ENCODE results near the gene PRDM5.

PRDM5 gene

DNA sequence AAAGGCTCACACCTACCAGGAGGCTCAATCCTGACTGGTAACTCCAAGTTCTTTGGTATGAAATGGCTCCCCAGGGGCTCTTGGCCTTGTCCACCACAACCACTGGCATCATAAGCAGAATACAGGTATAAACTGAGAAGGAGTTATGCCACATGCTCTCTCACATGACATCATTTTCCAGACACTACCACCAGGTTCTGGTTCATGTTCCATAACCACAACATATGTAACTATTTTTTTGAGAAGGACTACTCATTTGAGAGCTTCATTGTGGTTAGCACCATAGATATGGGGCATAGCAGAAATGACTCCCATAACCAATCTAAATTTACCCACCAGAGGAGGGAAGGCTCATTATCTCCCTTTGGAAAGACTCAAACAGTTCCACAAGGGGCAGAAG is 19.6 kb downstream of the PRDM5 start:
- DNase-seq: no peak

DNA sequence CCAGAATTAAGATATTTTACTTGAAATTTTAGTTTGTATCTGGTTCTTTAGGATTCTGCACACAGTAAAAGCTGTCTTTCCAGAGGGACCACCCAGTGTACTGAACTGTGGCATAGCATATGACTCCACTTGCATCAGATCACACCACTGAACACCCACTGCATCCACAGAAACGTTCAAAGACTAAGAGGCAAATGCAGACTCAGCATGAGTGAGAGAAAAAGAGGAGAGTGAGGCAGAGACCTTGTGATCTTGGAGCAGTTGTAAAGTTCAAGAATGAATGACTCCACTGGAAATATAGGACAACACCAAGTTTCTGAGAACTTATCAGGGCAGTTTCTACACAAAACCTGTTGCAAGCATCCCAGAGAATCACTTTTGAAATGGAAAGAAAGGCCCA is 20.8 kb downstream of the PRDM5 start:
- no peak for DNase-seq

DNA sequence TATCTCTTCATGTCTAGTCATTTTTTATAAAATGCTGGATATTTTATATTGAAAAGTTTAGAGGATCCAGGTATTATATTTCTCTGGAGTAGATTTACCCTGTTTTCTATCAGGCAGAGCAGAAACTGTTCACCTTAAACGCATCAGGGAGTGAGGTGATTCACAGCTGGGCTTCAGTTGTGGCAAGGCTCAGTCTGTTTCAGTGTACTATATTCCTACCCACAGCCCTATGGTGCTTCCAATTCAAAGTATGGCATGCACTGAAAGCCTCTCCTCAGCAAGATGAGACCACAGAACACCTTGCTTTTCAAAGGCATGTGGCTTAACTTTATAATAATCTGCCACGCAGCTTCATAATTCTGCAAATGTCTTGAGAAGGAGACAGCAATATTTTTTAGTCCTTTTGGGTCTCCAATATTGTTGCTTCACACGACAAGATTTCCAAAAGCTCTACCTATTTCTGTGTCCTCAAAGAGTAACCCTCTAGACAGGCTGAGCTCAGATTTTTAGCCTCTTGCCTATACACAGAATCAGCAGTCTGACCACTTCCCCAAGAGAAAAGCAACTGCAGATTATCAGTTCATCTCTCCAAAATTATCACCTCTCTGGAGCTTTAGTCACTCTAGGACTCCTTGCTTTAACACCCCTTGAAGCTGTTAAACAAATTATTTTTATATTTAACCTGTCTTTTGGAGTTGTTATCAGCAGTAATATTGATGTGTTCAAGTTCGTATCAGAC is 24.4 kb downstream of the PRDM5 start:
- no peak for DNase-seq

DNA sequence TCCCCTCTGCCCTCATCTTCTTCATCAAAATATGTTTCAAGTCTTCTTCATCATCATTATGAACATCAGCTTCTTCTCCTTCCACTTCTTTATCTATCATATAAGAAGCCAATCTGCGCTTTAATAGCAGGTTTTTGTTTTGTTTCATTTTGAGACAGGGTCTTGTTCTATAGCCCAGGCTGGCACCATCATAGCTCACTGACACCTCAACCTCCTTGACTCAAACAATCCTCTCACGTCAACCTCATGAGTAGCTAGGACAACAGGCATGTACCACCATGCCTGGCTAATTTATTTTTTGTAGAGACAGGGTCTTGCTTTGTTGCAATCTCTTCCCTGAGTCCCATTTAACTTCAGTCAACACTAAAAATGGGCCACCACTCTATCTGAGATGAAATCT is 27.0 kb downstream of the PRDM5 start:
- DNase-seq: no peak

DNA sequence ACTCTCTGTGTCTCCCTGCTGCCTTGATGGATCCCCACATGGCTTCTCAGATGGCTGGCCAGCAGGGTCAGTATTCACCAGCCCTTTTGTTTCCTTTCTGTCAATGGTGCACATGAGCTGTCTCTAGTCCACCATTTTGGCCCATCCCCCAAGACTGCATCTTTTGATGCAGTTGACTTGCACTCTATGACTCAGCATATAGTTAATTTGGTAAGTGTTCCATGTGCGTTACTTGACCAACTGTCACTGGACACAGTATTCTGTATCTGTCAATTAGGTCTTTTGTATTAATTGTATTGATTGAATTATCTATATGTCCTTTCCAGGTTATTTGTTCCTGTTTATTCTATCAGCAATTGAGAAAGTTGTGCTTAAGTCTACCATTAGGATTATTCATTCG is 29.2 kb downstream of the PRDM5 start:
- no peak for DNase-seq

DNA sequence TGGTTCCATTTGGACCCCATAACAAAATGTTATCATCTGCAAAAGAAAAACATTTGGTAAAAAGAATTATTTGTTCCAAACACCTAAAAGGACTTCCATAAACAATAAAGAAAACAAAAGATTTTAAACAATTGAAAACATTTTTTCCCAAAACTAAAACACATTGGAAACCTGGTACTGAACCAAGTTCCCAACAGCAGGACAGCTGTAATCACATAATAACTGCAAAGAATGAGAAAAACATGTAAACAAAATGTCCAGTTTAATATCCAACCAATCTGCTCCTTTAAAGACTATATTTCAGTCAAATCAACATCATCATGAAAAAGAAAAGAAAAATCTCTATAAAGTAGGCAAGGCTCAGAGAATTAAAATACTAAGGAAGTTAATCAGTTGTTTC is 36.3 kb downstream of the PRDM5 start:
- DNase-seq: no peak

DNA sequence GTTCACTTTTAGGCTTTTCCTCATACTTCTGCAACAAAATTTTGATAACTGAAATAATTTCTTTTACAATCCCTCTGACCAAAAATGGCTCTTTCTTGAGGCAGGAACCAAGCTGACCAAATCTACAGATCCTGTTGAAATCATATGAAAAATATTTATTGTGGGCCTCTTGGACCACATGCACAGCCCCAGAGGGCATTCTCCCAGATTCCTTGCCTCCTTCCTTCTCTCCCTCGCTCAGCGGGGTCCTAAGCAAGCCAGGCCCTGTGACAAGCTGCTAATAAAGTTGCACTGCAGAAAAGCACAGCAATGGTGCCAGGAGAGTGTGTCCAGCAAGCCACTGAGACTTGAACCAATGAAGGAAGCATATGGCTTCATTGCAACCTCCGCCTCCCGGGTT is 40.7 kb downstream of the PRDM5 start:
- DNase-seq: no peak

DNA sequence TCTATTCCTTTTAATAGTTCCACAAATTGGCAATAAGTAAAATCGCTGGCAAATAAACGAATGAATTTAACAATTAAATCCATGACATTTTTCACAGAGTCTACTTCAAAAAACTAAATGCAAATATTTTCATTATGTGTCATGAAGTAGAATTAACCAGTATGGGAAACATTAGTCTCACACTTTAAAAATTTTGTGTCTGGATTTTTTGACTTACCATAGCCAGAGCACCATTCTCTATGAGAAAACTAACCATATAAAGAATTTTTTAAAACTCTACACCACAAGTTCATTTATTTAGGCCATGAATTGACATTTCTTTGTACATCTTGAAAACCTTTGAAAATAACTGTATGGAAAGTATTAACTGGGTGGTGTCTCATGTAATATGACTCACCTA is 41.2 kb downstream of the PRDM5 start:
- DNase-seq: no peak

DNA sequence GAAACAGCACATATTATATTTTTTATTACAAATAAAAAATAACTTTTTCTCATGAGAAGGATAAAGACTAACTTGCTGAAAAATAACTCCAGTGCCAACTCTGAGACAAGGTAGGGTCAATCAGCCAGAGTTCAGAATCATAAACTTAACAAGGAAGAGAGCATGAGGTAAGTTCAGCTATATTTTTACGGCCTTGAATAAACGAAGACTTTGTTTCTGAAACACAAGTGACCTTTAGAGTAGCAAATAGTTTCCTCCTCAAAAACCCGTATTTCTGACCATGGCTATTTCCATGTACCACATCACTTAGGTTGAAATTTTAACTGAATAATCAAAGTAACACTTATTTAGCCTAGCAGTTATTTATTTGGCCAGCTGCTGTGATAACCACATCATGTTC is 45.5 kb downstream of the PRDM5 start:
- DNase-seq: no peak

DNA sequence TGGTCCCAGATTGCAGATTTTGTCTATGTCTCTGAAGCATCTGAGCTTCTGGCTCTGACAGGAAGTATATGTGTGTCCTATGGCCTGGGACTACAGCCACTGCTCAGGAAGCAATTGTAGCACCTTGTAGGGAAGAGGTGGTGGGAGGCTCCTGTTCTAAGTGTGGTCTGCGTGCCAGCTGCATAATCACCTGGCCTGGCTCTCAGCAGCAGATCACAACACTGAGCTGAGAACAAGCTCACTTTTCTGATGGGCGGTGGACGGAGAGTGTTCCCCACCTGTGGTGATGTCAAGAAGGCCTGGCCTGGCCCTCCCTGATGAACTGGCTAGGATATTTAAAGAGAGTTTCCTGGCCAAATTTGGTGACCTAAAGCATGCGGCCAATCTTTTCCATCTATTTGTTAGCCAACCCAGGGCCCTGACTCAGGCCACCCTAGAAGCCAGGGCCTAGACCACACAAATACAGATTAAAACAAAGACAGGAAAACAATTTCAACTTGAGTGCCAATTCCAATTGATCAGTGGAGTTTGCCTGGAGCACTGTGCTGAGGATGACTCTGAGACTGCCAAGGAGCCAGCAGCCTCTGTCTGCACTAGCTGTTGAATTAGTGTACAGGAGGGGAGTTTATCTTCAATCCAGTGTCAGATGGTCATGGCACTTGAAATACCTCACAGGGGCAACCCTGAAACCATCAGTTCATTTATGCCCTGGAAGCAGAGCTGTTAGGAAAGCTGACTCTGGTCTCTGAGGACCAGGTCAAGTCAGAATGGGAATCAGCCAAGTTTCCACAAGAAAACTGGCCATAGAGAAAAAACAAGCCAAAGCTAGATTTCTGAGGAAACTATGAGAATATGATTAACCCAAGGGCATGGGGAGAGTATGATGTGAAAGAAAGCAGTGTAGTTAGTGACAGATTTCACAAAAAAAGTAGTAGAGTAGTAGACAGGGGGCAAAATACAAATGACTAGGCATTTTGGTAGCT is 47.4 kb downstream of the PRDM5 start:
- no peak for DNase-seq

DNA sequence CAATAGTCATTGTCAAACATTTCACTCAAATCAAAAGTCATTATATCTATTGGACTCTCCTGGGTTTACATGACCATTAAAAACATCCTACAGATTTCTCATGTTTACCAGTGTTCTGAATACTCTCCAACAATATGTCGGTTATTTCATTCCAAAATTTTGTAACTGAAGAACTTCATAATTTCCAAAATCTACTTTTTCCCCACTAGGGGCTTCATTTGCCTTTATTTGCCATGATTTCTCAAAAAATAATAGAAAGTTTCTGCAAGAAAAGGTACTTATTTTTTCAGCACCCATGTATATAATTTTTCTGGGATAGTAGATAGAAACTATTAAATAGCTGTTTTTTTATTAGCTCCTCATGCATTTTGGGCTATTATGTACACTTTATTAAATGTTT is 49.0 kb downstream of the PRDM5 start:
- no peak for DNase-seq

DNA sequence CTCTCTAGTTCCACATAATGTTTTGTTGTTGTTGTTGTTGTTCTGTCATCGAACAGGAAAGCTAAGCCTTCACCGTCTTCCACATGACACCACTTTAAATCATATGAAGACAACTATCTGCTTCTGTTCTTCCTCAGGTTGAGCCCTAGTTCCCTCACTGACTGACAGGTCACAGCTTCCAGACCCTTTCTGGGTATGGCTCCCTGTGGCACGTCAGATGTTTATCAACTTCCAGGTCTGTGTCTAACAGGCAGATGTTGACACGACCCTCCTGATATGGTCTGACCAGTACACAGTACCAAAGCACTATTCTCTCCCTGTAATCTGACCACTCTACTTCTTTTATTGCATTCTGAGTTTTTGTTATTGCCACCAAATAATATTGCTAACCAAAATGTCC is 51.4 kb downstream of the PRDM5 start:
- no peak for DNase-seq

DNA sequence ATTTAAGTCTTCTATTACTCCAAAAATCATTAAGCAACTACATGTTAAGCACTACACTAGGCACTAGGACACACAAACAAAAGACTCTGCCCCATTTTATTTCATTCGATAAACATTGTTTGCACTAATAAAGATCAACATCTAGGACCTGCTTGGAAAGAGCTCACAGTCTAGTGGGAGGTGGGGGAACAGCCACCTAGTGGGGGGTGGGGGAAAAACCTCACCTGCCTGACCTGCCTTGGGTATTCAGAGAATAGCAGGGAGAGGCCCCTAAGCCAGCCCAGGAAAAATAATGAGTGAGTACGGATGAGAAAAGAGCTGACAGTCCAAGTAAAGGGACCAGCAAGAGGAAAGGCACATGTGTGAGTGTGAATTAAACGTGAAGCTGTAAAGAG is 52.2 kb downstream of the PRDM5 start:
- no peak for DNase-seq

DNA sequence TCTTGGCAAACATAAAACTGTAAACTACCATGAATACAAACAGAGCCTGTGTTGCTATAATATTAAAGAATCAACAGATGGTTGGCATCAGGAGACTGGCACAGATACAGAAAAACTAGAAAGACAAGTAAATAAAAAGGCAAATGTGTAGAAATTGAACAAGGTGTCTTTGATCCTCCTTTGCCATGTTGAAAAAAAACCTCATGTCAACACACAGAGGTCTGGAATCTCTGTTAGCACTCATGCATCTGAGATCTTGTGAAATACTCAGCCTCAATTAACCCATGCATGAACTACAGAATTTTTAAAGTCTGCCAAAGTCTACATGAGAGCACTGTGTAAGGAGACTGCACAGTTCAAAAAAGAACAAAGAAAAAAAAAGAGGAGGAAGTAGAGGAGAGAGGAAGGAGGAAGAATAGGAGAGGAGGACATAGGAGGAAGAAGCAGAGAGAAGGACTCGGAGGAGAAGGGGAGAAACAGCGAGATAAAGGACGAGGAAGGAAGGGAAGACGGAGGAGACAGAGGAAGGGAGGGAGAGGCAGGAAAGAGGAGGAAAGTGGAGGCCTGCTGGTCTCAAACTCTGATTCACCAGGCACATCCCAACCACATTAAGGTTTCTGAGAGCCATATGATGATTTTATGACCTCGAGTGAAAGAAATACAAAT is 52.8 kb downstream of the PRDM5 start:
- DNase-seq: no peak

DNA sequence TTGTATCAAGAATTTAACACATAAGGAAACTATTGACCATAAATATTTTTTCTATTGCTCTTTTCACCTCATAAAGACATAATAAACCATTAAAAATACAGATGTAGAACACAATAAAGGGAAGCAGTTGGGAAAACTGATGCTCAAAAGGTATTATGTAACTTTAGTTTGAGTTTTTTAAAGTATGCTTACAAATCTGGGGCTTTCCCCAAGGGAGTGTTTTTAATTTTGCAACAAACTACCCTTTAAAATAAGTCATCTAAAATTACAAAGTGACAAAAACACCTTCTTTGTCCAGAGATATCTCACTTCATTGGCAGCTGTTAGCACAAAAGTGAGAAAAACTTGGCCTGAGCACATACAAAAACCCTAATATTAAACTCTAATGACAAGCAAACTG is 55.0 kb downstream of the PRDM5 start:
- no peak for DNase-seq

DNA sequence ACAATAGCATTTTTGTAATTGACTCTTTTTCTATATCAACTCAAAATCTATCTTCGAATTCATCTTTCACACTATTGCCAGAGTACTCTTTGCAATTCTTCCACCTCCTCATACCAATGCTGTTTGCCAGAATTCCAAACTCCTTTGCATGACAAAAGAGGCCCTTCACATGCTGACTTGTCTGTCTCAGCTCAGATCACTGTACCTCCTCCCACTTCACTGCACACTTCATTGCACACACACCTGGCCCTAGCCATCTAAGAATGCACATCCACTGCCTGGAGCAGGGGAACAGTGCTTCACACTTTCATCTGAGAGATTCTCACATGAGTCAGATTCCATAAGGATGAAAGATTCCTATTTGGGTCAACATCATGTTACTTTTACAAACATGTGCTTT is 56.5 kb downstream of the PRDM5 start:
- DNase-seq: no peak

DNA sequence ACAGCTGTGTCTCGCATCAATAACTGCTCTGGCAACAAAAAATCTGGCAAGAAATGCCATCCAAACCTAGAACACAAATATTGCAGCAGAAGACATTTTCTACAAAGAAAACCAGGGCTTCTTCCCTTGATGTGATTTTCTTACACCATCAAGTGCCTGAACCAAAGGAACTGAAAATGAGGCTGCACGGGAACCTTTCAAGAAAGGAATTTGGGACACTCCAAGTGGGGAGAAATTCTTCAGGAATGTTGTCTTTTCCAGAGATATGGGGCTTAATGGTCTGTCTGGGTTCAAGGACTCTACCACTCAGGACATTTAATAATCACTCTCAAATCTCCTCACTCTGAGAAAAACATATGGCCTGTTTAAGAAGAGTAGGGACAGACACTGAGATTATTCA is 57.6 kb downstream of the PRDM5 start:
- no peak for DNase-seq

DNA sequence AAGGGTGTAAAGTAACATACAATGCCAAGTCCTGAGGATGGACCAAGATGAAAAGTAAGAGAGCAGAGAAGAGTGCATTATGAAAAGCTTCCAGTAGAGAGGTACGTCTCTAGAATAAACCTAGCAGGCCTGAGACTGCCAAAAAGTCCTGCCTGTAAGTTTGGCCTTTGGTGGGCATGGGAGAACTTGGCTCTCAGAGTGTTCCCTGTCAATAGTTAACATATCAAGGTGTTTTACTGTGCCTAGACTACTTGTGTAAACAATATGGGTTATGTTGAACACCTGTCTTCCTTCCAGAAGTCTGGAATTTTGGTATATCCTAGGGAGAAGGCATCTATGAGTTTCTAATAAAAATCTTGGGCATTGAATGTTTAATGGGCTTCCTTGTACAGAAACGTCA is 60.1 kb downstream of the PRDM5 start:
- DNase-seq: no peak

DNA sequence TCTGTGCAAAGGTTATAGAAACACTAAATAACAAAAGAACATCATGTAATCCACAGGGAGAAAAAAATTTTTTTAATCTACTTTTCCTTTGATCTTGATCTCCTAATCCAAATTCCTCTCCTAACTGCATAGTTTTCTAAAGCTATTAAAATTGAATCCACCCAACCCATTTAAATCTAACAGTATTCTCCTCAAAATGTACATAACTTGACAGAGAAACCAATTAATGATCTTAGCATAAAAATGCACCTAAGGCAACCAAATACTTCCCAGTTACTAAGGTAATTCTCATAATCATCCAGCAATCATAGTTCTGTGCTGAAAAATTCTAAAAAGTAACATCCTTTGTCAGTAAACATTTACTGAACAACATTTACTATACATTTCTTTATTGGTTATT is 60.7 kb downstream of the PRDM5 start:
- DNase-seq: no peak

DNA sequence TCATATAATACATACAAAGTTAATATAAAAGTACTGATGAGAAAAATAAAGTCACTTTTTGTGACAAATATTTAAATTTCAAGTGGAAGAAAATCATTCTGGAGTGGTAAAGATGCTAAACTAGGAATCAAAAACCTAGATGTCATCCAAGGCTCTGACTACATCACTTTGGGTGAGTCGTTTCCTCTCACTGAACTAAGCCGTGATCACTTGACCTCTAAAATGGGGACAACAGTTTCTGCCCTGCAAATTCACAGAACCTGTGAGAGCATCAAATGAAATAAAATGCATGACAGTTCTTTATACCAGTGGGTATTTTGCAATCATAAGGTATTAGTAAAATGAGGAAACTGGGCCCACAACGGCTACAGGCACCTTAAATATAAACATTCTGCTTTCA is 63.8 kb downstream of the PRDM5 start:
- DNase-seq: no peak

DNA sequence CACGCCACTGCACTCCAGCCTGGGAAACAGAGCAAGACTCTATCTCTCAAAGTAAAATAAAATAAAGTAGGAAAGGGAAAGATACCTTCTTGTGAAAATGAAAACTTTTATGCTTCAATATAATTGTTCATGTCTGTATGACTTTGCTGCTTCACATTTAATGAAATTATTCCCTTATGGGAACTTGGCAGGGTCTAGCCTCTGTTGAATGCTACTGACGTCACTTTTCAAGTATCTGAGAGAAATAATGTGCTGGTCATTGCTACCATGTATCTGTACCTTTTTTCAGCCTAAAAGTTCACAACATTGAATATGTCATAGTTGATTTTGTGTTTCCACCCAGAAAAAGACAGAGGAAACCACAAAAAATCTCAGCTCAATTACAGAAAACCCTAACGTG is 65.2 kb downstream of the PRDM5 start:
- no peak for DNase-seq

DNA sequence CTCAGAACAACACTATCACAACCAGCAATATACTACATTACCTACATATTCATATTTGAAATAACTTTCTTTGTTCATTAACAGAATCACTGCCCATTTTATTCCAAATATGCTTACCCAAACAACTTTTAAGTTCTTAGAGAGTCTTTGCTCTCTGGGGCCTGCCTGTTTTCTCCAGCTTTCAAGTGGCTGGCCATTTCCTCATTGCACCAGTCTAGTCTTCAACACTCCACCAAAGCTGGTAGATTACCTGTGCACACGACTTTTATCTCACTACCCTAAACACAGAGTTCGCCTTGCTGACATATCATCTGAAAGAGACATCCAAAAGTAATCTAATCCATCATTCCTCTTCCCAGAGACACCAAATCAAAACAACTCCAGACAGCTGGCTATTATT is 66.2 kb downstream of the PRDM5 start:
- no peak for DNase-seq

DNA sequence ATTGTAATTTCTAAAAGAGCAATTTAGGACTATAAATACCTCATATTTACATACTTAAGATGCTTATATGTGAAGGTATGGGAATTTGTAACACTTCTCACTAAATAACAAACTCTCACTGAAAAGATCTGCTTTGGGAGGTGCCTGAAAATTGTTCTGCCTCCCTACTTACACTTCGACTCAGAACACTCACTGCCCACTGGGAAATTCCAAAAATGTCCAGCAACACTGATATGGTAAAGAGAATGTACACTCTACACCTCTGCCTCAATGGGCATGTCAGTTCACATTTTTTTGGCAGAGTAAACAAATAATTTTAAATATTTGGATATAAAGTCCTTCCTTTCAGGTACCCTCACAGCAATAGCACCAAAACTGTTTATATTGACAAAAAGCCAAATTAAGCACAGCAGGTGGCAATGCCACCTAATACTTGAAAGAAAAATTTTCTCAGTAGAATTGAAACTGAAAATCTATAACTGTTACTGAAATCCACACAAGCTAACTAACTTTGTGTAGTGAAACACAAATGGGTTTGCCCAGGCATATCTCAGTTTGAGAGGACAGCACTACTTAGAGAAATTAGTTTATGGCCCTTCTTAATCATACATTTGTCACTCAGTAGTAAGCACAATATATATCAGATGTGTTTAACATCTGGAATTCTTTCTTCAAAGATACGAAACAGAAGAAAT is 67.1 kb downstream of the PRDM5 start:
- DNase-seq: no peak
